ENCODE measurements around the gene DNAL4. TPM values are rescaled to one million over a fixed set of nuclear protein-coding genes. Genes with fewer than 3 reads are reported as not detected.
A peak's percentile ranks its signal among the peaks of the same experiment; 100 is the strongest.

Gene DNAL4
- total RNA-seq, 2 donors from 2014 or later = 12.3 TPM

DNA sequence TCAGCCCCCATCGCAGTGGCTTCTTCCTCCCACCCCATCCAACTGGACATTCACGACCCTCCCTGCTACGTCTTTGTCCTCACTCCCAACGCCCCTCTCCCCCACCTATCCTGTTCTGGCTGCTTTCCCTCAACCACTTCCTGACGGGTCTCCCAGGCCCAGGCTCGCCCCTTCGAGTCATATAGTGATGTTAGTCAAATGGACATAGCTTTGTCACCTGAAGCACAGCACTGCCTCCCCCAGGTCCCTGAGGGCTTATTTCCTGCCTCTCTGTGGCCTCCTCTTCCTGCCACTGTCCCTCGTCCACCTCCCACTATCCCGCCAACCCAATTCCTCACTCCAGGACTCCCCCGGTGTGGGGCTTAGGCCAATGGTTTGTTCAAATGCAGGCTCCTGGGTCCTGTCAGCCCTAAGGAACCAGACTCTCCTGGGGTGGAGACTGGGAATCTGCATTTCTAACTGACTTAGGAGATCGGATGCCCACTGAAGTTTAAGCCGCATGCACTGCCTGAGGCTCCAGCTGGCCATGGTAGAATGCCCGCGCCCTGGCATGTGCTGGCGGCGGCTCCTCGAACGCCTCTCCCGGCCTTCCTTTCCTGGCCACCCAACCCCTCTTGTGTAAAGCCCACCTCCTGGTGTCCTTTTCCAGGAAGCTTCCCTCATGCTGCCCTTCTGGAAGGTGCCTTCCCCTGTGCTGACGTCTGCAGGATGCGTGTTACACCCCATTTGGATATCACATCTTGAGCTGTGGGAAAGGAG, 56.5 kb downstream of the DNAL4 start:
- Histone ChIP-seq H3K9me3 (no peaks in the 10 kb centered on the region), H3K27ac (no peak overlapping the region), H3K4me3 (no peak overlapping the region), H3K4me1 (peaks cover 0 to 30% of the 10 kb centered on the region in 2 donors), H3K36me3 (peaks cover 79% of the 10 kb centered on the region), H3K27me3 (no peaks in the 10 kb centered on the region)
- TF ChIP-seq, protein P1, sequence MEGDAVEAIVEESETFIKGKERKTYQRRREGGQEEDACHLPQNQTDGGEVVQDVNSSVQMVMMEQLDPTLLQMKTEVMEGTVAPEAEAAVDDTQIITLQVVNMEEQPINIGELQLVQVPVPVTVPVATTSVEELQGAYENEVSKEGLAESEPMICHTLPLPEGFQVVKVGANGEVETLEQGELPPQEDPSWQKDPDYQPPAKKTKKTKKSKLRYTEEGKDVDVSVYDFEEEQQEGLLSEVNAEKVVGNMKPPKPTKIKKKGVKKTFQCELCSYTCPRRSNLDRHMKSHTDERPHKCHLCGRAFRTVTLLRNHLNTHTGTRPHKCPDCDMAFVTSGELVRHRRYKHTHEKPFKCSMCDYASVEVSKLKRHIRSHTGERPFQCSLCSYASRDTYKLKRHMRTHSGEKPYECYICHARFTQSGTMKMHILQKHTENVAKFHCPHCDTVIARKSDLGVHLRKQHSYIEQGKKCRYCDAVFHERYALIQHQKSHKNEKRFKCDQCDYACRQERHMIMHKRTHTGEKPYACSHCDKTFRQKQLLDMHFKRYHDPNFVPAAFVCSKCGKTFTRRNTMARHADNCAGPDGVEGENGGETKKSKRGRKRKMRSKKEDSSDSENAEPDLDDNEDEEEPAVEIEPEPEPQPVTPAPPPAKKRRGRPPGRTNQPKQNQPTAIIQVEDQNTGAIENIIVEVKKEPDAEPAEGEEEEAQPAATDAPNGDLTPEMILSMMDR (IDR thresholded peaks at IDR 0.05) = no peak
- no peak for DNase-seq (ENCODE audit: low spot score)

DNA sequence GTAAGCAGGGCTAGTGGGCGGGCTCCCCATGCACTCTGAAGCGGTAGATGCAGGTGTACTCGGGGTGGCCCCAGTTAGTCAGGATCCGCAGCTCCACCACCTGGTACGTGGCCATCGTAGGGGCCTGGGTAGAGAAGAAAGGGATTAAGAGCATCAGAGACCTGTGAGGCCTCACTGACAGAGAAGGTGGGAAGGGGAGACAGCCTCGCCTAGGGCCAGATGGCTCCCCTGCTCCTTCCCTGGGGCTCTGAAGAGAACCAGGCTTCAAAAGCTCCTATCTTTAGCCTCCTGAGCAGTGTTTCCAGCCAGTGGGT, 57.7 kb downstream of the DNAL4 start:
- Histone ChIP-seq H3K4me3 (no peak overlapping the region), H3K36me3 (peaks cover 74% of the 10 kb centered on the region), H3K27me3 (no peaks in the 10 kb centered on the region), H3K27ac (no peak overlapping the region), H3K4me1 (peaks cover 0 to 39% of the 10 kb centered on the region in 2 donors), H3K9me3 (no peaks in the 10 kb centered on the region)
- TF ChIP-seq, protein P1 (IDR thresholded peaks at IDR 0.05) = no peak
- DNase-seq (ENCODE audit: low spot score) = no peak

DNA sequence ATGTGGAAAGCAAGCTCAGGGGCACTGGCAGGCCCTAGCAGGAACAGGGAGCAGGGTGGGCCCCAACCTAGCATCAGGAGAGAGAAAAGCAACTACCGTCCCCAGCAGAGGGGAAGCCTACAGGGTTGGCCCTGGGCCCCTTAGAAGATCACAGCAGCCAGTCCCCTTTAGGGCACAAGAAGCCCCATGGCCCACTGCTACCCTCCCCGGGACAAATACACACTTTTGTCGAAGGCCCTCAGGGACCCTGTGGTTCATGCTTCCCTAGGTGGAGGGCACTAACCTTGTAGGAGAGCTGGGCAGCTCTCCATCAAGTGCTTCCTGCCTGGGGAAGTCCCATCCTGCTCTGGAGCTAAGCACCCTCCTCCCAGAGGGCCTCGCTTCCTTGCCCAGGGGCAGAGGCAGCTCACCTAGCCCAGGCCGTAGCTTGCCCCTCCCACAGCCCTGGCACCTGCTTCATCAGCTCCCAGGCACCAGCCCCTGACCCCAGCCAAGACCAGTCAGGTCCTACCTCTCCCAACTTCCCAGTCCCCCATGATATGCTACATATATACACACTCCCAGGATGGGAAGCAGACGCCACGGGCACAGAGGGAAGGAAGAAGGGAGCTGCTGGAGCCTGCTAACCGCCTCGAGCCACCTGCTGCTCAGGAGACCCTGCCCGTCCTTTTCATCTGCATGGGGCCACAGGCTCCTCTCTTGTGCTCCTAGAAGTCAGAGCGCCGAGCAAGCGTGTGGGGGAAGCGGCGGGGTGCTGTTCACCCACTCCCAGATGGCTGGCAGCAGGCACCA, 58.3 kb downstream of the DNAL4 start:
- Histone ChIP-seq H3K27ac (no peak overlapping the region), H3K4me1 (peaks cover 0 to 39% of the 10 kb centered on the region in 2 donors), H3K4me3 (no peak overlapping the region), H3K9me3 (no peaks in the 10 kb centered on the region), H3K27me3 (no peaks in the 10 kb centered on the region), H3K36me3 (peaks cover 72% of the 10 kb centered on the region)
- no peak for DNase-seq (ENCODE audit: low spot score)
- TF ChIP-seq, protein P1 (IDR thresholded peaks at IDR 0.05) = no peak

DNA sequence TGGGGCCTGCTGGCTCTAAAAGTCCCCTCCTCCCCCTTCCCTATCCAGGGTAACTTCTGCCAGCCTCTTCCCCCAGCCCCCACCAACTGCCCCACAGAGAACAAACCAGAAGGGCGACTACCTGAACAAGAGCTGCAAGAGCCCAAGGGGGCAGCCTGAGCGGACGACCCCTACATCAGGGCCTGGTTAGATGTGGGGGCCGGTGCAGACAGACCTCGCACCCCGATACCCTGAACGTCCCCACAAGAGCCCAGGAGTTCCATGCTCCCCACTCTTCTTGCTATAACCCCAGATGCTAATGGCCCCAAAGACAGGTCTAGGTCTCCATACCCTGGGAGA, 58.8 kb downstream of the DNAL4 start:
- DNase-seq (ENCODE audit: low spot score) = no peak
- Histone ChIP-seq H3K4me3 (no peak overlapping the region), H3K4me1 (peaks cover 0 to 39% of the 10 kb centered on the region in 2 donors), H3K36me3 (peaks cover 72% of the 10 kb centered on the region), H3K9me3 (no peaks in the 10 kb centered on the region), H3K27ac (no peak overlapping the region), H3K27me3 (no peaks in the 10 kb centered on the region)
- TF ChIP-seq, protein P1 (IDR thresholded peaks at IDR 0.05) = no peak

DNA sequence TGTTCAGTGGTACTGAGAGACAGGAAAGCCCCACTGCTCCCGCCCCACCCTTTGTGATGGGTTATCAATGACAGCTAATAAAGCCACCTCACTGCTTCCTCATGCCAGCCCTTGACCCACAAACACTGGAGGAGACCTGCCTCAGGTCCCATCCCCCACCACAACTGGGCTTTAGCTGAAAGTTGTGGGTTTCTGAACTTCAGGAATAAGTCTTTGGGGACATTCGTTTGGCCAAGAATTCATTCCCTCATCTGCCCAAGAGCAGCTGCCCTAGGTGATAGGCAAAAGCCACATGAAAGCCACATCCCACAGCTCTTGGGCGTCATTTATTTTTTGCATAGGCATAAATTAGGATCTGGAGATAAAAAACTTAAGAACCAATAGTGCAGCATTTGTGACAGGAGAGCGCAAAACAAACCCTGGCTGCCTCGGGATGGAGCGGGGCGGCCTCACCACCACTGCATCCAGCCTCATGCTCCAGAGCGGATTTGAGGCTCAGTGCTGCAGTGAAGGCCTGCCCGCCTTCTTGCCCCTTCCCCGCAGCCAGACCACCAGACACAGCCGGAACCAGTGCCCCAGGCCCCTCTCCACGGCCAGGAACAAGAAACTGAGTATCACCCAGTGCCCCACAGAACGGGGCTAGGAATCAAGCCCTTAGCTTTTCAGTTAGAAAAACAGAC, 59.4 kb downstream of the DNAL4 start:
- Histone ChIP-seq H3K27ac (peak overlapping the region; percentile 70 to 76), H3K4me1 (peaks cover 0 to 39% of the 10 kb centered on the region in 2 donors), H3K4me3 (no peak overlapping the region), H3K36me3 (peaks cover 72% of the 10 kb centered on the region), H3K27me3 (no peaks in the 10 kb centered on the region), H3K9me3 (no peaks in the 10 kb centered on the region)
- TF ChIP-seq, protein P1 (IDR thresholded peaks at IDR 0.05) = no peak
- DNase-seq (ENCODE audit: low spot score) = no peak

All from right atrium auricular region (tissue), 2 donors.